RPMI8226 (cell line): Measurements from ENCODE around the gene MIPOL1.
A peak's percentile ranks its signal among the peaks of the same experiment; 100 is the strongest.
"Not testable (repeated sequence)": the region's sequence is repeated elsewhere in the genome, so short reads cannot be mapped to it uniquely, and the experiment has no call there.

Experiments
- DNase-seq: peaks from one replicate; pipeline ENCODE4 v3.0.0-alpha.2; 2015

Gene MIPOL1

GRCh38 chr14:37197421-37198272, at the start of gene MIPOL1:
MIPOL1 (plus strand) TSS chr14:37197937; CDS start chr14:37247889, 49,952 bp downstream.
- DNase-seq = no peak

DNA sequence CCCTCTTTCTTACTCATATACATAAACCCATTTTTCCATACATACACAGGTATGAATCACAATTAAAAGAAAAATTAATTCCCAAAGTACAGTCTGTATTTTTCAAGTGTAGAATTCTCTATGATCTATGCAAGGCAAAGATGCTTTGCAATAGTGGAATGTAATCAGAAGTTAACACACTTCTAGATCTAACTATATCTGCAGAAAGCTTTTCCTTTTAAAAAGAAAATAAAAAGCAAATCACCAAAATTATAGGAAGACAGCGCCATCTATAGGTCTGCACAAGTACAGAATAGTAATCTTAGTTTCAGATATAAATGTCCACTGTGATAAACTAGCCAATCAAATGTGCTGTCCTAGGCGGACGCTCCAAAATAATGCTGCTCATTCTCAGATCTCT, 47.3 kb upstream of the MIPOL1 start:
- DNase-seq = peak; percentile 15

- DNase-seq = no peak
Measured at GRCh38 chr14:37153005-37153404, 44.7 kb upstream of the MIPOL1 start.

- no peak for DNase-seq
Measured at GRCh38 chr14:37153483-37153882, 44.3 kb upstream of the MIPOL1 start.

- DNase-seq = no peak
Measured at GRCh38 chr14:37157987-37158386, 39.8 kb upstream of the MIPOL1 start.

GRCh38 chr14:37162307-37162706, 35.4 kb upstream of the MIPOL1 start:
- not testable (repeated sequence) for DNase-seq

DNA sequence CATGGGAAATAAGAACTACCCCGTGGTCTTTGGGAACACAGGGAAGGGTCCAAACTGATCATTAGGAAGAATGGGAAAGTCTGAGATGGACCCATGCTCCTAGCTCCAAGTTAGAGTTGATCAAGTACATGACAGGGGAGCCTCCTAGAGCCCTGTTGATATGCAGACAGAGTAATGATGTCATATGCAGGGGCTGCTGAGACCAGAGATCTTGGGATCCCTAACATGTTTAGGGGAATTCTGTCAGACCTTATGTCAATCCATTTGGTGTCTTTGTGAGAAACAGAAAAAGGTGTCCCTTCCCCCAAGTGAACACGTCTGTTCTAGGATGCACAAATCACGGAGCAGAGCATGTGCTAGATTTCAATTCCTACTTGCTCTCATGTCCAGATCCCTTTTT, 31.9 kb upstream of the MIPOL1 start:
- no peak for DNase-seq

DNA sequence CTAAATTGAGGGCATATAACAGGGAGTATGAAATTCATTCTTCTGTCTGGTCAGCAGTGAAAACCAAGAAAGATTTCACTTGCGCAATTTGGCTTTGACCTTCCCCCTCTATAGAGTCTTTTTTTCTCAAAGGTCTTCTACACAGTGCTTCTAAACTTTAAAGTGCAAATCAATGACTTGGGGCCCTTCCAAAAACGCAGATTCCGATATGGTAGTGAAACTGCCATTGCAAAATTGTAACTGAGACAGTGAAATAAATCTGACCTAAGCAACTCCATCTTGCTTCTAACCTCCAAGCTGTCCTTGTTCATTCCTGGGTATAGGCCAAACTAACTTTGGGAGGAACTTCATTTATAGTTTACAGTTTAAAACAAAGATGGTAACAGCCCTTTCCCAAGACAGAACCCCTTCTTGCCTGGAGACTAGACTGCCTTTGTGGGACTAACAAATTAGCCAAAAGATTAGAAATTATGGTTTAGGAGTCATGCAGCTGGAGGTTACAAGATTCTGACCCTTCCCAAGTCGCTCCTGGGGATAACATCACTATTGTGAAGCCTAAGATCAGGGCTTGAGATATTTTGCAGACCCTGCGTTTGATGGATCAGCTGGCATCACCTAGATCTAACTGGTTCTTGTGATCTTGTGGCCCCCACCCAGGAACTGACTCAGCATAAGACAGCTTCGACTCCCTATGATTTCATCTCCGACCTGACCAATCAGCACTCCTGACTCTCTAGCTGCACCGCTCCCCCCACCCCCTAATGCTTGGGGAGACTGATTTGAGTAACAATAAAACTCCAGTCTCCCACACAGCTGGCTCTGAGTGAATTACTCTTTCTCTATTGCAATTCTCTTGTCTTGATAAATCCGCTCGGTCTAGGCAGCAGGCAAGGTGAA, 30.3 kb upstream of the MIPOL1 start:
- DNase-seq = no peak

DNA sequence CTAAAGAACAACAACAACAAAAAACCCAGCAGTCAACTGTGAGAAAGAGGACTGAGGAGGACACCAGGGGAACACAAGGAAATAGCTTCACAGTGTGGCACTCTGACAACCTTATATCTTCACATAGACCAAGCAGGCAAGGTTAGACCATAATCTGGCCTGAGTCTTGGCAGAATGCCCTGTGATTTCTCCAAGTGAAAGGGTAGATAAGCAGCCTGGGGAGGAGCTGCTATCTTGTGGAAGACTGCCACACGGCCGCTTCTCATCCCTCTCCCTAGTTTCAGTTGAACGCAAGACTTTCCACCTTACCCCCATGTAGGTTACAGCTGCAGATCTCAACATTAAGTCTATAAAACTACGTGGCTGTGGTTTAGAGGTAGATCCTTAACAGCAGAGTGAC, 29.0 kb upstream of the MIPOL1 start:
- no peak for DNase-seq

GRCh38 chr14:37170237-37170636, 27.5 kb upstream of the MIPOL1 start:
- DNase-seq = no peak

DNA sequence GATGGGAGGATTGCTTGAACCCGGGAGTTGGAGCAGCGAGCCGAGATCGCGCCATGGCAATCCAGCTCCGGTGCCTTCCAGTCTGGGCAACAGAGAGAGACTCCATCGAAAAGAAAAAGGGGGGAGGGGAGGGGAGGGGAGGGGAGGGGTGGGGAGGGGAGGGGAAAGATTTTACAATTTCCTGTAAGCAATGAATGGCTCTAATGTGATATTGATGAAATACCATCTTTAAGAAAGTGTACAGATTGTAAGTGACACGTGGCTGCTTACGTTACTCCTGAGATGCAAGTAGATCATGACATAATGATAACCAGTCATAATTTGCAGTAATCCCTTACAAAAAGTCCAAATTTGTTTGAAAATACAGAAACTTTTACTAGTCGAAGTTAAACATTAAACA, 26.7 kb upstream of the MIPOL1 start:
- DNase-seq = no peak

GRCh38 chr14:37171678-37172023, 26.1 kb upstream of the MIPOL1 start:
- DNase-seq = no peak

DNA sequence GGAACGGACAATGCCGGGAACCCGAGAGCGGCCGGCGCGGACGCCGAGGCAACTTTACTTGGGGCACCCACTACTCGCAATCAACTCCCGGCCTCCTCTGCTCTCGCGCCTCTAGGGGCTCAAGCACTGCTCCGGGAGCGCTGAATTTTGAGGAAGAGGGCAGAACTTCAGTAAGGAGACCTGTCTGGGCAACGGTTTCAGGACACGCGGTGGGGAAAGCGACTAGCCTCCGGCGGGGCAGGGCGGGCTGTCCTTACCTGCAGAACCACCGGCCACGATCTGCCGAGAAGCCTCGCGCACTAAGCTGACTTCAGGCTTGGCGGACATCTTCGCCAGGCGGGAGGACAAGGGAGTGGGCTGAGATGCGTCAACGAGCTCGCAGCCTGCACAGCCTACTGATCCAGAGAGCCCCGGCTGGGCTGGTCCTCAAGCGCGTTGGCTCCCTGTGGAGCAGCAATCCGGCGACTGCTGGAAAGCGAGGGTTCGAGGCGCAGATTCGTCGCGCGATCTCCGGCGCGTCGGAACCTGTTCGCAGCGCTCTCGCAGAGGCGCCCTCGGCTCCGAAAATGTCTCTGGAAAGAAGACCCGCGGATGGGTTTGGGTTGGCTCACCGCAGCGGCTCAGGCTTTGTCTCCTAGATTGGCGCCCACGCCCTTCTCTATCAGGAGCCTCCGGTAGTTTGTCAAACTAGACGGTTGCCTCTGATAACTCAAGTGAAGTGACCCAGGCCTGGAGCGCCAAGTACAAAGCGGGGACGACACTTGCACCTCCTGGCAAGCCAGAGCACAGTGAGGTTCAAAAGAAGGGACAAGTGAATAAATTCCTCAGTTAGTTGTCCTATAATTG, 25.5 kb upstream of the MIPOL1 start, which contains the start of gene SLC25A21:
Gene SLC25A21 (minus strand): TSS at position 583 of the 846 bp plus-strand sequence.
- DNase-seq = peak; percentile 5

DNA sequence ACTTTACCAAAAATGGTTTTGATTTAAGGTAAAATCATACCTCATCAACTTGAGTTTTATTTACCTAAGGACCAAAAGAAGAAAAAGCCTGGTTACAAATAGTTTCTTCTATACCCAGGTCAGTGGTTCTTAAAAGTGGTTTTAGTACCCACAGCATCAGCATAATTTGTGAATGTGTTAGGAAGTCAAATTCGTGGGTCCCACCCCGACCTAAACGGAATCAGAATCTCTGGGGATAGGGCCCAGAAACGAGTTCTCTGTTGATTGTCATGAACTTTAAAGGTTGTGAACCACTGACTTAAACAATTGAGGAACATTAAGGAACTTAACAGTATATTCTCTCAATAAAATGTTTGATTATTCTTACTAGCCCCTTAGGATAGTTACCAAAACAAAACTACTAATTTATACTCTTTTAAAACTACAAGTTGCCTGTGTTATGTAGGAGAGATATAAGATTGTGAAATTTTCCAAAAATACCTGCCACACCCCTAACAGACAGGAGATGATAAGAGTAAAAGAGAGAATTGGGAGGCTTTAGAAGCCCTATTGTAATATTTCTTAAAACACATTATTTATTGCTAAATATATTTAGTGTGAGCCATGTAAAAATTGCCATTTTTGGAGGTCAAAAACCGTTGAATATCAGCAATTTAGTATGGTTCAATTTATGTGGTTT, 24.7 kb upstream of the MIPOL1 start:
- no peak for DNase-seq

- no peak for DNase-seq
Measured at GRCh38 chr14:37179896-37180502, 17.7 kb upstream of the MIPOL1 start.

DNA sequence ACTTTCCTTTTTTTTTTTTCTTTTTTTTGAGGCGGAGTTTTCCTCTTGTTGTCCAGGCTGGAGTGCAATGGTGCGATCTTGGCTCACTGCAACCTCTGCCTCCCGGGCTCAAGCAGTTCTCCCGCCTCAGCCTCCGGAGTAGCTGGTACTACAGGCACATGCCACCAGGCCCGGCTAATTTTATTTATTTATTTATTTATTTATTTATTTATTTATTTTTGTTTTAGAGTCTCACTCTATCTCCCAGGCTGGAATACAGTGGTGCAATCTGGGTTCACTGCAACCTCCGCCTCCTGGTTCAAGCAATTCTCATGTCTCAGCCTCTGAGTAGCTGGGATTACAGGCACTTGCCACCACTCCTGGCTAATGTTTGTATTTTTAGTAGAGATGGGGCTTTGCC, 16.9 kb upstream of the MIPOL1 start:
- not testable (repeated sequence) for DNase-seq

DNA sequence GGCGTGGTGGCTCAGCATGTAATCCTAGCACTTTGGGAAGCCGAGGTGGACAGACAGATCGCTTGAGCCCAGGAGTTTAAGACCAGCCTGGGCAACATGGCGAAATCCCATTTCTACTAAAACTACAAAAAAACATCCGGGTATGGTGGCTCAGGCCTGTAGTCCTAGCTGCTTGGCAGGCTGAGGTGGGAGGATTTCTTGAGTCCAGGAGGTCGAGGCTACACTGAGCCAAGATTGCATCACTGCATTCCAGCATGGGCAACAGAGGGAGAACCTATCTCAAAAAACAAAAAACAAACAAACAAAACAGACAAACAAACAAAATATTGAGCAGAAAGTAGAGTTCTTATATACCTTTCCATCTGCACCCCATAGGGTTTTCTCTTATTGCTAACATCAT, 16.3 kb upstream of the MIPOL1 start:
- no peak for DNase-seq

DNA sequence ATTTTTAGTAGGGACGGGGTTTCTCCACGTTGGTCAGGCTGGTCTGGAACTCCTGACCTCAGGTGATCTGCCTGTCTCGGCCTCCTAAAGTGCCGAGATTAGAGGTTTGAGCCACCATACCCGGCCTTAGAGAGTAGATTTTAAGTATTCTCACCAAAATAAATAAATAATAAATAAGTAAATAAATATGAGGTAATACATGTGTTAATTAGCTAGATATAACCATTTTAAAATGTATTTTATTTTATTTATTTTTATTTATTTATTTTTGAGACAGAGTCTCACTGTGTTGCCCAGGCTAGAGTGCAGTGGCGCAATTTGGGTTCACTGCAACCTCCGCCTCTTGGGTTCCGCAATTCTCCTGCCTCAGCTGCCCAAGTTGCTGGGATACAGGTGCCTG, 13.2 kb upstream of the MIPOL1 start:
- DNase-seq = not testable (repeated sequence)

GRCh38 chr14:37185670-37186069, 12.1 kb upstream of the MIPOL1 start:
- DNase-seq = no peak

DNA sequence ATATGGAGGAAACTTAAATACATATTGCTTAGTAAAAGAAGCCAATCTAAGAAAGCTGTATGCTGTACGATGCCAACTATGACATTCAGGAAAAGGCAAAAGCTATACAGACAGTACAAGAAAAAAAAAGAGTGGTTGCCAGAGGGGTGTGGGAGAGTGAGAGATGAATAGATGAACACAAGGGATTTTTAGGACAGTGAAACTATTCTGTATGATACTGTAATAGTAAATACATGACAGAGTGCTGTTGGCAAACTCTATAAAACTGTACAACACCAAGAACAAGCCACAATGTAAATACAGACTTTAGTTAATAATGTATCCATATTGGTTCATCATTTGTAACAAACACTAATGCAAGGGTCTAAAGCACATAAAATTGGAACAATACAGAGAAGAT, 10.9 kb upstream of the MIPOL1 start:
- no peak for DNase-seq

DNA sequence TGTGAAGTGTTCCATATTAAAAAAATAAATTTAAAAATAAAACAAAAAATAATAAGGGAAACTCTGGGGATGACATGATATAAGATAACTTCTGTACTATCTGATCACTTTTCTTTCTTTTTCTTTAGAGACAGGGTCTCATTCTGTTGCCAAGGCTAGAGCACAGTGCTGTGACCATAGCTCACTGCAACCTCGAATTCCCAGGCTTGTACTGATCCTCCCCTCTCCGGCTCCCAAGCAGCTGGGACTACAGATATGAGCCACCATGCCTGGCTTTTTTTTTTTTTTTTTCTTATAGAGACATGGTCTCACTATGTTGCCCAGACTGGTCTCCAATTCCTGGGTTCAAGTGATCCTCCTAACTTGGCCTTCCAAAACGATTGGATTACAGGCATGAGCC, 10.4 kb upstream of the MIPOL1 start:
- DNase-seq = no peak
